ENCODE data around the gene NFAT5.
"Not testable (repeated sequence)": the region's sequence is repeated elsewhere in the genome, so short reads cannot be mapped to it uniquely, and the experiment has no call there.

NFAT5 gene

GRCh38 chr16:69565671-69566239 is at the start of gene NFAT5:
TSS of gene NFAT5 (plus strand) at chr16:69565966. CDS start at chr16:69566302, 336 bp downstream.
- TF ChIP-seq CTCF (IDR thresholded peaks at IDR 0.05; ENCODE audit: low read depth, low read length), result no peak
- peak; percentile 88 for DNase-seq (ENCODE audit: low read depth, low spot score)
- in situ Hi-C loops (cut with HindIII; ENCODE audit: low sequenced_read_pairs), result no loop called here
- H3K4me3 ChIP-seq (ENCODE audit: low read depth, low read length), result peak within 1 kb of the TSS; percentile 93

GRCh38 chr16:69517914-69518313 is 47.9 kb upstream of the NFAT5 start:
- in situ Hi-C loops (cut with HindIII; ENCODE audit: low sequenced_read_pairs); H3K4me3 ChIP-seq (ENCODE audit: low read depth, low read length); DNase-seq (ENCODE audit: low read depth, low spot score): not testable (repeated sequence)

GRCh38 chr16:69520413-69520799 is 45.4 kb upstream of the NFAT5 start:
- in situ Hi-C loops (cut with HindIII; ENCODE audit: low sequenced_read_pairs), result no loop called here
- DNase-seq (ENCODE audit: low read depth, low spot score), result no peak
- no peak for TF ChIP-seq CTCF (IDR thresholded peaks at IDR 0.05; ENCODE audit: low read depth, low read length)
- H3K4me3 ChIP-seq (ENCODE audit: low read depth, low read length), result no peak overlapping the region

GRCh38 chr16:69520800-69521602 is 44.8 kb upstream of the NFAT5 start:
- no peak for TF ChIP-seq CTCF (IDR thresholded peaks at IDR 0.05; ENCODE audit: low read depth, low read length)
- H3K4me3 ChIP-seq (ENCODE audit: low read depth, low read length), result no peak overlapping the region
- in situ Hi-C loops (cut with HindIII; ENCODE audit: low sequenced_read_pairs), result no loop called here
- DNase-seq (ENCODE audit: low read depth, low spot score), result no peak

GRCh38 chr16:69522041-69522578 is 43.7 kb upstream of the NFAT5 start:
- DNase-seq (ENCODE audit: low read depth, low spot score), result no peak
- in situ Hi-C loops (cut with HindIII; ENCODE audit: low sequenced_read_pairs), result no loop called here
- no peak for TF ChIP-seq CTCF (IDR thresholded peaks at IDR 0.05; ENCODE audit: low read depth, low read length)
- H3K4me3 ChIP-seq (ENCODE audit: low read depth, low read length), result no peak overlapping the region

GRCh38 chr16:69522732-69523404 is 42.9 kb upstream of the NFAT5 start:
- no peak for TF ChIP-seq CTCF (IDR thresholded peaks at IDR 0.05; ENCODE audit: low read depth, low read length)
- no peak for DNase-seq (ENCODE audit: low read depth, low spot score)
- no peak overlapping the region for H3K4me3 ChIP-seq (ENCODE audit: low read depth, low read length)
- in situ Hi-C loops (cut with HindIII; ENCODE audit: low sequenced_read_pairs), result no loop called here

Data from astrocyte of the spinal cord (primary cell).